Dermis blood vessel endothelial cell (primary cell): ENCODE results near the gene EGLN3. TPM values are rescaled to one million over a fixed set of nuclear protein-coding genes. Genes with fewer than 3 reads are reported as not detected.

Experiments used
- DNase-seq: peaks from one replicate; pipeline ENCODE4 v3.0.0; 2010
- total RNA-seq: library from RNA; depleted of rRNA; stranded (reverse); fragments of >200 nt; gene quantifications from 2 replicates; pipeline ENCODE4 v1.2.3, GENCODE V29; 2014

The EGLN3 gene
- total RNA-seq, 1 donor from 2014 or later, result 1.4 TPM

DNA sequence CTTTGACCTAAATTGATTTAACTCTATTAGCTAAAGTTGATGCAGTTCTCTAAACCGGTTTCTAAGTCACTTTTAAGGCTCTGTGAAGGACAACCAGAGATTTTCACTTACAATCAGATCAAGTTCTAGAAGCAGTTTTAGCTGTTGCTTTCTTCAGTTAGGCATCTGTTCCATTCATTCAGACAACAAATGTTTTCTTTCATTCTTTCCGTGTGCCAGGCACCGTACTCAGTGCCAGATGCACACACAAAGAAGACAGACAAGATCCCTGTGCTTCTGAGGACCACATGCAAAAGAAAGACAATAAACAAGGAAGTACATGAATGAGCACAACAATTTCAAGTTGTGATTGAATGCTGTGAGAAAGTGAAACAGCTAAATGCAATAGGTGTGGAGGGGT is 11.1 kb upstream of the EGLN3 start:
- no peak for DNase-seq

DNA sequence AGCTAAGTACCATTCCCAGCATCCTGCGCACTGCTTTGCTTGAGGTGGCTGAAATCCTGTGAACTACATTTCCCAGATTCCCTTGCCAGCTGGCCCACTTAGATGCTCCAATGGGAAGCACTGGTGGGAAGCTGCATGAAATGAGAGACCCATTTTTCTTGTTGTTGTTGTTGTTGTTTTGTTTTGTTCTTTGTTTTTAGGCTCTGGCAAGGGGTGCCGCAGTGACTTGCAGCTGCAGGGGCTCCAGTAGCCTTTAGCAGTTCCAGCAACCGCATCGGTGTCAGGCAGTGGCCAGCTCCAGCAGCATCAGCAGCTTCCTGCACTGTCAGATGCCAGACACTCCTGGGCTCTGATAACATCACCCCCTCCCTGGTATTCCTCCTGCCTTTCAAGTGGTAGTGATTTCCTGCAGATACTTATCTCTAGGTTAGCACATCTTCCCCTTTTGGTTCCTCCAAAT is 8.8 kb upstream of the EGLN3 start:
- DNase-seq, result no peak

GRCh38 chr14:33958605-33959226 is 7.8 kb upstream of the EGLN3 start:
- no peak for DNase-seq

DNA sequence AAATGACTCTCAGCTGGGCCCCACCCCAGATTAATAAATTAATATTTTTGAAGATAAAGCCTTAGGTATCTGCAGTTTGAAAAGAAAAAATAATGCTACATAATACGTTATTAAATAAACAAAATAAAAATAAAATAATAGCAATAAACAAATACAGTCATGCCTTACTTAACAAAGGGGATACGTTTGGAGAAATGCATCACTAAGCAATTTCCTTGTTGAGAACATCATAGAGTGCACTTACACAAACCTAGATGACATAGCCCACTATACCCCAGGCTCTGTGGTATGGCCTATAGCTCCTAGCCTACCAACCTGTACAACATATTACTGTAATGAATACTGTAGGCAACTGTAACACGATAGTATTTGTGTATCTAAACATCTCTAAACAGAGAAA is 7.1 kb upstream of the EGLN3 start:
- no peak for DNase-seq

- no peak for DNase-seq
Observed at GRCh38 chr14:33957299-33957698, 6.4 kb upstream of the EGLN3 start.

DNA sequence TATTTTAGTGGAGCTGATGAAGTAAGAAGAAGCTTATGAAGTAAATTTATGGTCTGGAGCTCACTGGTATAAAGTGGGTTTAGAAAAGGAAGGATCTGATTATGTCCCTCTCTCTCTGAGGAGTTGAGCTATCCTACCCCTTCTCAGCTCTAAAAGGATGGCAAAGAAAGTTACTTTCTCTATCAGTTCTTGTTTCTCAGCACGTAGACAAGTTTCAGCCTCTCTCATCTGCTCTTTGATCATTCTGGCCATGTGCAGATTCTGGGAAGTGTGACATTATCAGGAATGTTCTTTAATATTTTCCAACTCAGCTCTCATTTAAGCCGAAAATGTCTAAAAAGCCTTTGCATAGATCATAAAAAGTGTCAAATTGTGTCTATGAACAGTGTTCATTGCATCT is 5.8 kb upstream of the EGLN3 start:
- DNase-seq, result no peak

DNA sequence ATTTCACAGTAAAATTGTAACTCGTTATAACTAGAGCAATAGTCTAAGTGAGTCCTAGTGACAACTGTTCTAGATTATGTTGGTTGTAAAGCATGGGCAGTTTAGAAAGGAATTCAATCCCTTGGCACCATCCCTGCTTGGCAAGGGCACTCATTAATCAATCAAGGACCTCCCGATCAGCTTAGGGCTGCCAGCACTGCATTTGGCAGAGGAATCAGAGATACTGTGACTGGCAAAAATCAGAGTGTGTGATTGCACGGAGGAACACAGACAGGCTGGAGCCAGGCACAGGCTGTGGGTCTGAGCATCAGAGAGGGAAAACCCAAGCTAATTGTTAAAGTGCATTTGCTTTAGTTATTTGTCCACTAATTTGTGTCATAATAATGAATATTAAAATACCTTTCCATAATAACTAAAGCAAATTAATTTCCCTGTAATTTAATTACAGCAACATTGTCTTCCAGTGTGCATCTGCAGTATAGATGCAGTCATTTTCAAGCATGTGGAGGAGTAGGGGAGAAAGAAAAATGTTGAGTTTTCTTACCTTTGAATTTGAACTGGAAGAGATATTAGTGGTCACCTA is 3.2 kb upstream of the EGLN3 start:
- no peak for DNase-seq

GRCh38 chr14:33952541-33952940 is 1.7 kb upstream of the EGLN3 start:
- DNase-seq, result no peak

DNA sequence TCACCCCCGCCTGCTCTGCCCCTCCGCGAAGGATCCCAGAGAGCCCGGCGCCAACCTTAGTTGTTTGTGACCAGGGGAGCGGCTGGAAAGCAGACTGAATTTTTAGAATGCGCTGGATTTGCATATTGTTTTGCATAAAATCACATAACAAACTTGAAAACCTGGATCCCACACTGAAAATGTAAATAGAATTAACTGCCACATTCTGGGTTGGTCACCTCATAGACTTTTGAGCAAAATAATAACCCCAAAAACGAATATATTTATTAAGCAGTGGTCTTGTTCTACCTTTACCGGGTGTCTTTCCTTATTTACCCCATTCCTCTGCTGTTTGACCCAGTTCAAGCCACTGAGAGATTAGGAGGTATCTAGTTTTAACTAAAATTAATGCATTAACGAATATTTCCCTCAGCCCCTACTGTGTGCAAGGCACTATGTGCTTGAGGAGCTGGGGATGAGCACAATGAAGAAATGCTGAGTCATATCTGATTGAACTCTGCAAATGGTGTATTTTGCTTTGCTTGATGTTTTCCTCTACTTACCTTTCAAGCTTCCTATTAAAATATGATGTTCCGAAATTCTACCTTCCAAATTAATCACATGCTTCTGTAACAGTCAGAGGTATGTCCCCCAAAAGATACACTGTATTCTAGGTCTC is 438 bp upstream of the EGLN3 start:
- no peak for DNase-seq

DNA sequence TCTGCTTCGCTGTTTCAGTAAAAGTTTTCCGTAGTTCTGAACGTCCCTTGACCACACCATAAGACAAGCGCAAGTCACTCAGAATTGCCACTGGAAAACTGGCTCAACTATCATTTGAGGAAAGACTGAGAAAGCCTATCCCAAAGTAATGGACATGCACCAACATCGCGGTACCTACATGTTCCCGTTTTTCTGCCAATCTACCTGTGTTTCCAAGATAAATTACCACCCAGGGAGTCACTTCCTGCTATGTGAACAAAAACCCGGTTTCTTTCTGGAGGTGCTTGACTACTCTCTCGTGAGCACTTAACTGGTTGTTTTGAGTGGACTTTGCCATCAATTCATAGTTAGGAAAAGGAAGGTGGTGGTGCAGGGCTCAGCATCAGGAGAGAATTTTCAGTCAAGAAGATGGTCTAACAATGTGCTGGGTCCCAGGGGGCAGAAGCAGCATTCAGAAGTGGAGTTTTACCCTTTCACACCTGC is 1.4 kb downstream of the EGLN3 start:
- DNase-seq, result no peak

GRCh38 chr14:33948869-33949408 is 1.9 kb downstream of the EGLN3 start:
- DNase-seq, result no peak

DNA sequence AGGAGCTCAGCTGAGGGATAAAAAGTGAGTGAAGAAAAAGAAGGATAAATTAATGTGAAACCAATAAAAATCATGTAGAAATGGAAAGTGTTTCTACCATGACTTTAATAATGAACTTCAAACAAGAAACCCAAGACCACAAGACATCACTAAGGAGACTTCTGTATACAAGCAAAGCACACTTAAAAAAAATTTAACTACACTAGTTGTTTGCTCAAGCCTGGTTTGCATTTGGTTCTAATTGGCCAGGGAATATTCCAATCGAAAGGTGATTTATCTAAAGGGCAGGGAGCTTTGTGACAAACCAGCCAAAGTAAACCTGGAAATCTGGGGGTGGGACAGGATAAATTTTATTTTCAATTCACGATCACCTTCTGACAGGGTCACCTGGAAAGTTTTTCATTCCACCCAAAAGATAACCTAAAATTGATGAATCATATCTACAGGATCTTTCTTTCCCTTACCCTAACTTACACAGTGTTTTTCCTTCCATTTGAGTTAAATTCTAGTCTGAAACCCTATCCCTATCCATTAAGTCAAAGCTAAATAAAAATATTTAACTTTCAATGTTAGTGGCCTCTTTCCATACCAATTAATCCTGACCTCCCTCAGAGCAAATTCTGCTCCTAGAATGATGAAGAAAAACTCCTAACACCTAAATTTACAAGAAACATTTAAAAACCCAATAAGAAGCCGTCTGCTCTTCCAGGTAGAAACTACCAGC is 2.6 kb downstream of the EGLN3 start:
- DNase-seq, result no peak

DNA sequence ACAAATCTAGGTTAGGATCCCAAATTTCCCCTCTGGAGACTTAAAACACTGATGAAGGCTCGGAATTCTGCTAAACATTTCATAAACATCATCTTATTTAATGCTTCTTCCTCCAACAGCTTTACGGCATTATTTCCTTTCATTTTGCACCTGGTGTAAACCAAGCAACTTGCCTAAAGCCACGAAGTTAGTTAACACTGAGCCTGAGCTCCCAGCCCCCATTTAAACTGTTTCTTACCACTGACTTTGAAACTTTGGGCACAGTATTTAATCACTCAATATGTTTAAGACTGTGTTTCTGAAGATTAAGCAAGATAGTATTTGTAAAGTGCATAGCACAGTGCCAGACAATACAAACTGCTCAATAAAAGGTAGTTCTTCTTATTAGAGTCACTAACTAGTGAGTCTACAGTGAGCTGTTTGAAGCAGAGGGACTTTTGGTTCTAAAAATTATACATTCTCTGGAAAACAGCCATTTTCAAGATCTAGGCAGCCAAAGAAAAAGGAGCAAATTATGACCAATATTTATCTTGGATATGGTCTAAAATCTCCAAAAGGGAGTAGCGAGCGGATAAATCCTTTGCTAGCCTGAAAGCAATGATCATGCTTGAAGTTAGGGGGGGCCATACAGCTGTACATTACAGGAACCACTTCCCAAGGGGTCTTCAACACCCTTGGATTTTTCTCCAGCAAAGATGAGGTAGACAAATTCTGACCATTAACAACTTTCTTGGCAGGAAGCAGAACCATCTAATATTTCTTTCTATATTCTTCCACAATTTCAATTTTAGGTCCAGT is 4.0 kb downstream of the EGLN3 start:
- DNase-seq, result no peak

GRCh38 chr14:33945210-33946088 is 5.4 kb downstream of the EGLN3 start:
- no peak for DNase-seq

DNA sequence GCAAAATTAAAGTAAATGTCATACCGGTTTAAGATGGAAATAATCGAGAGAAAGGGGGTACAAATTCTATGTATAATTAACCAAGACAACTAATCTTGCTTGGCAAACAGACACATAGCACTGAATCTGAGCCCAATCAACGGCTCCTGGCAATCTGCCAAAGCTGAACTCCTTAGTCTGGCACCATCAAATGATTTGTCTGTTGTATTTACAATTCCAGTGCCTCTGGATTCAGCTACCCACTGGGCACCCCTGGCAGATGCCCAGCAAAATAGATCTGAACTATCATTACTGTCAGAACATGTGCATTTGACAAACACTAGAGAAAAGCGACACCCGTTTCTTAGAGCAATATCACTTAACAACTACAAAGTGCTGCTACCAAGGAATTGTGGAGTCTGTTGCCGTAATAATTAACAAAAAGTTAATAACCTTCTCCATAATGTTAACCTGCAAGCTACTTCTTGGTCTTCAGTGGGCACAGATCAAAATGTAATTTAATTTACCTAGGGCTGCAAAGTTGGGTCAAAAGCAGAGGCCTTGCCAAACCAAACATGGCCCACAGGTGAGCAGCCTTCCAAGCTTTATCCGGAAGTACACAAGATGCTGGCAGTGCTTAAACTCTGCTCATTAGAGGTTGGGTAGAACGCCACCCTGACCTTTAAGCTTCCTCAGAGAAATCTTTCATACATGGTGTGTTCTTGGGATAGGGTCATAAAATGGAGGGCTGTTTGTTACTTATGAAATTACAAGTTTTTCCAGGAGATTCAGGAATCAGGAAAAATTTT is 7.6 kb downstream of the EGLN3 start:
- DNase-seq, result no peak

DNA sequence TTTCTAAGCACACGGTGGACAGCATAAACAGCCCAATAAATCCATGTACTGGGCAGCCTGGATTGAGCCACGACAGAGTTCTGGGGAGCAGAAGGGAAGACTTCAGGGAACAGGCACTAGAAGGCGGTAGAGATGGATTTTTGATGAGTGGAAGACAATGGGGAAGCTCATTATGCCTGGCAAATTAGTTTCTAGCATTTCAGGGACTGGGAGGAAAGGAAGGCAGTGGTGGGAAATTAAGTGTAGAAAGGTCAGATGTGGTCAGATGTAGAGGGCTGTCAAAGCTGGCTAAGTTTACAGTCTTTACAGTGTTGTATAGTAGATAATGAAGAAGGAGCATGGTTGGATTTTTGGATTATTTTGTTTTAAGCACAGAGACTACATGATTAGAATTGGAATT is 9.2 kb downstream of the EGLN3 start:
- no peak for DNase-seq

GRCh38 chr14:33940561-33941011 is 10.3 kb downstream of the EGLN3 start:
- DNase-seq, result no peak

DNA sequence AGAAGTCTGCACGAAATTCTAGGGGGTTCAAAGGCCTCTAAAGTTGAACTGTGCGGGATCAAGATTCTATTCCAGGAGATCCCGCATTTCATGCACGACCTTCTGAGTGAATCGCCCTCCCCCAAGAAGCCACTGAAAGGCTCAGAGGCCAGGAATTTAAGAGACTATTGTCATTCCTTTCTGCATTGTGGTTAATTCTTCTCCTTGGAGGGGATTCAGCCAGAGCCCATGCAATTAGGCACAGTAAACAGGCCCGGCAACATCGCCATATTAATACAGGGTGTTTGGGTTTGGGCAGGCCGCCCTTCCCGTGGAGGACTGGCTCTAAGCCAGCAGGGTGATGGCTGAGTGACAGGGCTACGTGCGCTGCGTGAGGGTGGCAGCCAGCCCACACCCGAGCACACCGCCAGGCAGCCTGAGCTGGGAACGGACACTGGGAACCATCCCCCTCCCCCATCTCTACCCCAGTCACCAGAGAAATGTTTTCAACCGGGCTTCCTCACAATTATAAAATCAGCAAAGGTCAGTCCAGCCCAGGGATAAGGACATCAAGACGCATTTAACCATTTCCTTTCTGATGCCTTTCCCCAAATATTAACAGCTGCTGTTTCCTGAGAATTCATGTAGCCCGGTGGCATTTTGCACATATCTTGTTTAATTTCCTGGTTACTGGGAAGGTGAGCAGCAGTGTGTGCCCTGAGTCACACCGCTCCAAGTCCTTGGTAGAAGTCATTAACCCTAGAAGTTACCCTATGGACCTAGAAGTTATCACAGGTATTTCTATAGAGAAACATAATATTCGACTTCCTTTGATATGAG is 12.5 kb downstream of the EGLN3 start:
- peak; percentile 35 for DNase-seq

- no peak for DNase-seq
Observed at GRCh38 chr14:33936391-33936790, 14.5 kb downstream of the EGLN3 start.
